Thoracic aorta (tissue), 2 donors: ENCODE measurements around the gene FAM53B. TPM values are rescaled to one million over a fixed set of nuclear protein-coding genes. Genes with fewer than 3 reads are reported as not detected.

Experiments used
- ATAC-seq: fragments of 150-250 bp; one replicate; pipeline ENCODE4 v1.8.0; 2017; ENCODE audit warnings: low read depth; ENCODE audit not compliant: insufficient number of reproducible peaks, low FRiP score
- DNase-seq: peaks from one replicate; pipeline ENCODE4 v3.0.0-alpha.2; 2020; ENCODE audit warnings: low spot score
- H3K27ac ChIP-seq, 2 donors: fragments of 200-600 bp; sonication (generic); 1 replicate in 1 of 2; 2 replicates in 1 of 2; pipeline ENCODE4 v1.5.1; 2016; ENCODE audit warnings: mild to moderate bottlenecking in 2 of 2, moderate library complexity in 2 of 2
- H3K27me3 ChIP-seq: fragments of 200-600 bp; sonication (generic); replicated peaks from 2 replicates; pipeline ENCODE4 v1.6.0; 2016; ENCODE audit warnings: mild to moderate bottlenecking; ENCODE audit not compliant: insufficient read depth
- H3K36me3 ChIP-seq: fragments of 200-600 bp; sonication (generic); one replicate; pipeline ENCODE4 v1.5.1; 2016
- H3K4me1 ChIP-seq, 2 donors: fragments of 200-600 bp; sonication (generic); 1 replicate in 1 of 2; 2 replicates in 1 of 2; pipeline versions ENCODE4 v1.5.1 to v1.6.0; 2016; ENCODE audit warnings: low read depth in 2 of 2, mild to moderate bottlenecking in 1 of 2; ENCODE audit not compliant: control insufficient read depth in 1 of 2
- H3K4me3 ChIP-seq: fragments of 200-600 bp; sonication (generic); 2 replicates; pipeline ENCODE4 v1.5.1; 2016; ENCODE audit warnings: mild to moderate bottlenecking
- H3K9me3 ChIP-seq: fragments of 200-600 bp; sonication (generic); 2 replicates; pipeline ENCODE4 v1.5.1; 2016
- total RNA-seq, 2 donors: library from RNA; depleted of rRNA; stranded (reverse); fragments of >200 nt; gene quantifications; one replicate each; pipeline versions ENCODE4 v1.1.0 to v1.2.3, GENCODE V29; 2016
- TF ChIP-seq, protein P1 (sequence below): fragments of 200-600 bp; sonication (generic); IDR thresholded peaks from one replicate; pipeline ENCODE4 v1.5.1; 2019; ENCODE audit warnings: antibody characterized with exemption

Gene FAM53B
- total RNA-seq, 2 donors from 2014 or later = 26.6 to 49.5 TPM

GRCh38 chr10:124624006-124624405 is 120.2 kb downstream of the FAM53B start:
- Histone ChIP-seq H3K27ac (no peak overlapping the region), H3K4me1 (peaks cover 15 to 35% of the 10 kb centered on the region in 2 donors), H3K4me3 (no peak overlapping the region), H3K9me3 (no peaks in the 10 kb centered on the region), H3K36me3 (no peaks in the 10 kb centered on the region), H3K27me3 (no peaks in the 10 kb centered on the region)
- TF ChIP-seq, protein P1, sequence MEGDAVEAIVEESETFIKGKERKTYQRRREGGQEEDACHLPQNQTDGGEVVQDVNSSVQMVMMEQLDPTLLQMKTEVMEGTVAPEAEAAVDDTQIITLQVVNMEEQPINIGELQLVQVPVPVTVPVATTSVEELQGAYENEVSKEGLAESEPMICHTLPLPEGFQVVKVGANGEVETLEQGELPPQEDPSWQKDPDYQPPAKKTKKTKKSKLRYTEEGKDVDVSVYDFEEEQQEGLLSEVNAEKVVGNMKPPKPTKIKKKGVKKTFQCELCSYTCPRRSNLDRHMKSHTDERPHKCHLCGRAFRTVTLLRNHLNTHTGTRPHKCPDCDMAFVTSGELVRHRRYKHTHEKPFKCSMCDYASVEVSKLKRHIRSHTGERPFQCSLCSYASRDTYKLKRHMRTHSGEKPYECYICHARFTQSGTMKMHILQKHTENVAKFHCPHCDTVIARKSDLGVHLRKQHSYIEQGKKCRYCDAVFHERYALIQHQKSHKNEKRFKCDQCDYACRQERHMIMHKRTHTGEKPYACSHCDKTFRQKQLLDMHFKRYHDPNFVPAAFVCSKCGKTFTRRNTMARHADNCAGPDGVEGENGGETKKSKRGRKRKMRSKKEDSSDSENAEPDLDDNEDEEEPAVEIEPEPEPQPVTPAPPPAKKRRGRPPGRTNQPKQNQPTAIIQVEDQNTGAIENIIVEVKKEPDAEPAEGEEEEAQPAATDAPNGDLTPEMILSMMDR = no peak
- no peak for ATAC-seq
- DNase-seq = no peak

GRCh38 chr10:124622866-124623536 is 121.2 kb downstream of the FAM53B start:
- Histone ChIP-seq H3K9me3 (no peaks in the 10 kb centered on the region), H3K4me3 (no peak overlapping the region), H3K27me3 (no peaks in the 10 kb centered on the region), H3K27ac (no peak overlapping the region), H3K36me3 (no peaks in the 10 kb centered on the region), H3K4me1 (peaks cover 9 to 25% of the 10 kb centered on the region in 2 donors)
- ATAC-seq (no peak), DNase-seq (no peak)
- TF ChIP-seq, protein P1 = no peak

GRCh38 chr10:124622158-124622557 is 122.0 kb downstream of the FAM53B start:
- ATAC-seq = no peak
- TF ChIP-seq, protein P1 = no peak
- DNase-seq = no peak
- H3K4me1 ChIP-seq = peaks cover 9 to 19% of the 10 kb centered on the region in 2 donors
- H3K27ac ChIP-seq = no peak overlapping the region
- no peak overlapping the region for H3K4me3 ChIP-seq
- H3K9me3 ChIP-seq = no peaks in the 10 kb centered on the region
- H3K27me3 ChIP-seq = no peaks in the 10 kb centered on the region
- H3K36me3 ChIP-seq = no peaks in the 10 kb centered on the region

DNA sequence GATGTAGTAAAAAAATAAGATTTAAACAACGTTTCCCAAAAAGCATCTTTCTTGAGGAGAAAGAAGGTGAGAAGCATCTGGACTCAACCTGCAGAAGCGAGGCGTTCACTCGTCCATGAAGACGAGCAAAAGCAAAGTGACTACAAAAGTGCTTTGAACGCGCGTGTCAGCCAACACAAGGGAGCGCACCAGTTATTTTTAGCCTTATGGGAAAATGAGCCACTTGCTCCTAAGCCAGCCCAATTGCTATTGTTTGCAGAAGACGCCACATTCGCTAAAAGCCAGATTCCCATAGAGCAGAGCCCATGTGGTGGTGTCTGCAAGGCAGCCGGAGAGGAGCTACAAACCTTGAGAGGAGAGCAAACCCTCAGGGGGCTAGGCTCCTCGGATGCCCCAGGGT is 122.5 kb downstream of the FAM53B start:
- no peaks in the 10 kb centered on the region for H3K9me3 ChIP-seq
- H3K4me1 ChIP-seq = peaks cover 9 to 19% of the 10 kb centered on the region in 2 donors
- peak overlapping the region; percentile 8 for H3K4me3 ChIP-seq
- no peak for ATAC-seq
- no peak for DNase-seq
- H3K27ac ChIP-seq = no peak overlapping the region
- H3K27me3 ChIP-seq = no peaks in the 10 kb centered on the region
- H3K36me3 ChIP-seq = no peaks in the 10 kb centered on the region
- TF ChIP-seq, protein P1 = no peak

DNA sequence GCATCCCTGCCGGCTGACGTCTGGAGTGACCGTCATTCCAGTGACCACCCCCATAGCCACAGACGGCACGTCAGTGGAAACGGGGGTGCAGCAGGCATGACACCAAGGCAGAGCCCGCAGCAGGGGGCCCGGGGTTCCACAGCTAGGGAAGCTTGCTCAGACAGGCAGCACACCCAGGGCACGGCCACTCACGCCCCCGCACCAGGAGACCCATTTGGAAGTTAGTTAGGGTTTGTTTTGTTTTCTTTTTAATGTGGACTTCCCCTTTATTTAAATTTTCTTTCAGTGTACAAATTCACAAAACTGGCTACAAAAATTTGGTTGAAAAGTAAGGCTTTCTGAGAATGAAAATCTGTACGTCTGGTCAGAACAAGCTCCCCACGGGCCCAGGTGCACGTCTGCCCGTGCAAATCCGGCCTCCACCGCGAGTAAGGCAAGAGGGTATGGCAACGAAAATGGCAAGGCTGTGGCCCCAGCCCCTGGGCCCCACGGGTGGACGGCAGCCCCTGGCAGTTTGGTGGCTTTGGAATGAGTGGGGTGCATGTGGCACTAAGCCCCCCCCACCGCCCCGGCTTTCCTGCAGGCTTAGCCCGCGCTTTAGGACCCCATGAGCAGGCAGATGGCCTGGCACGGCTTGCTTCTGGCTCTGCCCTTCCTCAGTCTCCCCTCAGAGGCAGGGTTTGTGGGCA is 124.2 kb downstream of the FAM53B start:
- DNase-seq = no peak
- no peaks in the 10 kb centered on the region for H3K36me3 ChIP-seq
- no peak overlapping the region for H3K27ac ChIP-seq
- no peaks in the 10 kb centered on the region for H3K27me3 ChIP-seq
- H3K4me1 ChIP-seq = peaks cover 9 to 14% of the 10 kb centered on the region in 2 donors
- TF ChIP-seq, protein P1 = no peak
- no peak overlapping the region for H3K4me3 ChIP-seq
- no peak for ATAC-seq
- no peaks in the 10 kb centered on the region for H3K9me3 ChIP-seq
